AG09309 (cell line): ENCODE results near the gene TMEM236.

Source experiments
- DNase-seq: peaks from one replicate; pipeline ENCODE4 v3.0.0-alpha.2; 2010; ENCODE audit warnings: low read depth
- H3K4me3 ChIP-seq: 2 replicates; pipeline ENCODE4 v1.5.1; 2011; ENCODE audit warnings: mild to moderate bottlenecking, low read depth, low read length, moderate library complexity; ENCODE audit not compliant: control insufficient read depth
- TF ChIP-seq, protein P1 (sequence below): IDR thresholded peaks from 2 replicates; pipeline ENCODE4 v1.5.1; 2011; ENCODE audit warnings: mild to moderate bottlenecking, low read depth, low read length, inconsistent platforms; ENCODE audit not compliant: insufficient read depth, control insufficient read depth; ENCODE audit errors: missing control alignments

The TMEM236 gene, protein sequence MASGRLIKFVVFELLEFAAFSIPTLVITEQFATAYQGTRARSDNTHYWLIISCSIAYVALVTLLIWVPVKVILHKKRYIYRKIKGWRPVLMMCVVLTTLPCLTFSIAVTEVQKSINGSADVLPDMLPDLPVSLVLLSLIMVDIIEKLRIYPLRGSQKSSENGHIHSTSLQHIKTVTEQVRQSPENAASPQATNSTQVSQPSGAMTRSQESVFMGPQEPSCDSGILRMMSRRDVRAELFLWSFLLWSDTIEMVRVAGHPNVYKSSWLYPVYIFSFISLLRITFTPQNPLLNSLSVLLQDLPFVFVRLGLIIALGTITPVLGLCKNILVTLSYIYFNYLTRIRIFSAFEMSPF

DNA sequence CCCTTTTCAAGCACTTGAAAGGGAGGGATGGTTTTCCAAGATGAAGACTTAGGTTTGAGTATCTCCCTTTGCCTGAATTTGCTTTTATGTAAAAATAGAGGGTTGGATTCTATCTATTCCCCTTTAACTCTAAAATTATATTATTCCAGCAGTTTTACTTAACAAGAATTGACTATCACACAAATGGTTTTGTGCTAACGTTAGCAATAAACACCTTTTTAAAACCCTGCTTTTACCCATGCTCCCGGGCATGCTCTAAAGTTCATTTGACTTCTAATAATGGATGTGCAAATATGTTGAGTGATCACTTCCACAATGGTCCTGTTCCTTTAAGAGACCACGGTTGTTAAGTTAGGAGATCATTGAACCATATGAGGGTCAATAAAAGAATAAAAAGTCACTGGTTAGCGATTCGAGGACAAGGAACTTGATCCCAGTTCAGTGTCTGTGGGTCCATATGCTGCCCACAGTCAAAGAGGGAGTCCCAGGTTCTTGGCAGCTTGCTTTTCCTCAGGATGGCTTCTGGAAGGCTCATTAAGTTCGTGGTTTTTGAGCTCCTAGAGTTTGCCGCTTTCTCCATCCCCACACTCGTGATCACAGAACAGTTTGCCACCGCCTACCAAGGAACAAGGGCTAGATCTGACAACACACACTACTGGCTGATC, at the start of gene TMEM236:
Gene TMEM236, plus strand, starts transcription at position 421 of the 665 bp plus-strand sequence. Its CDS starts 95 bp downstream, at position 516.
- H3K4me3 ChIP-seq: no peak within 1 kb of the TSS
- TF ChIP-seq, protein P1, sequence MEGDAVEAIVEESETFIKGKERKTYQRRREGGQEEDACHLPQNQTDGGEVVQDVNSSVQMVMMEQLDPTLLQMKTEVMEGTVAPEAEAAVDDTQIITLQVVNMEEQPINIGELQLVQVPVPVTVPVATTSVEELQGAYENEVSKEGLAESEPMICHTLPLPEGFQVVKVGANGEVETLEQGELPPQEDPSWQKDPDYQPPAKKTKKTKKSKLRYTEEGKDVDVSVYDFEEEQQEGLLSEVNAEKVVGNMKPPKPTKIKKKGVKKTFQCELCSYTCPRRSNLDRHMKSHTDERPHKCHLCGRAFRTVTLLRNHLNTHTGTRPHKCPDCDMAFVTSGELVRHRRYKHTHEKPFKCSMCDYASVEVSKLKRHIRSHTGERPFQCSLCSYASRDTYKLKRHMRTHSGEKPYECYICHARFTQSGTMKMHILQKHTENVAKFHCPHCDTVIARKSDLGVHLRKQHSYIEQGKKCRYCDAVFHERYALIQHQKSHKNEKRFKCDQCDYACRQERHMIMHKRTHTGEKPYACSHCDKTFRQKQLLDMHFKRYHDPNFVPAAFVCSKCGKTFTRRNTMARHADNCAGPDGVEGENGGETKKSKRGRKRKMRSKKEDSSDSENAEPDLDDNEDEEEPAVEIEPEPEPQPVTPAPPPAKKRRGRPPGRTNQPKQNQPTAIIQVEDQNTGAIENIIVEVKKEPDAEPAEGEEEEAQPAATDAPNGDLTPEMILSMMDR: no peak
- DNase-seq: no peak

DNA sequence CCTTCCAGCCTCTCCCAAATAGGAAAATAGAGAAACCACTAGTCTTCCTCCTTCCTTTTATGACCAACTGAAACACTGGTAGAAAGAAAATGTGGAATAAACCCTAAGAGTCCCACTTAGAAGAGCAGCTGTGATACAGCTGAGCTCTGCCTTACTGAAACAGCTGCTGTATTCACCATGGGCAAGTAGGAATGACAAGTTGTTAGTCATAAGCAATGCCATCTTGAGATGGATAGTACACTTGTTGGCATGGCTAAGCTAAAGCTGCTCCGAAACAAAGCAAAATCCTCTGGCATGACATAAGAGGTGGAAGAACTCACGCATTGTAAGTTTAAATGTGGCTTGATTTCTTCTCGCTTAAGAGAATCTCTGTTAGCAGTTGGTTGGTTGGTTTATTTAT, 48.3 kb upstream of the TMEM236 start:
- H3K4me3 ChIP-seq: no peak overlapping the region
- no peak for DNase-seq
- TF ChIP-seq, protein P1: no peak

DNA sequence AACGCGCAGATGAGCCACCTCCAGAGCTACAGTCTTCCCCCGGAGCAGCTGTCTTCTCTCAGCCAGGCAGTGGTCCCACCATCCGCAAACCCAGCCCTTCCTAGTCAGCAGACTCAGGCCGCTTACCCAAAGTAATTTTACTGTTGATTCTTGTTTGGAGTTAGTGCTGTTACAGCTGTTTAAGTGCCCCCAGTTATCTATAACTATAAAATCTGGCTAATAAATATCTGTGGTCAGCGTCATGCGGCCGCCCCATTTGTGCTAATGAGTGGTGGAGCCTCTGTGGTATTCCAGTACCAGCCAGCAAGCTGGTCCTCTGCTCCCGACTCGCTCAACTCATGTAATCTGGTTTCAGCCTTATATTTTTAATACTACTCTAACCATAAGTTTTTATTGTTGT, 43.2 kb upstream of the TMEM236 start:
- no peak for DNase-seq
- TF ChIP-seq, protein P1: no peak
- no peak overlapping the region for H3K4me3 ChIP-seq

DNA sequence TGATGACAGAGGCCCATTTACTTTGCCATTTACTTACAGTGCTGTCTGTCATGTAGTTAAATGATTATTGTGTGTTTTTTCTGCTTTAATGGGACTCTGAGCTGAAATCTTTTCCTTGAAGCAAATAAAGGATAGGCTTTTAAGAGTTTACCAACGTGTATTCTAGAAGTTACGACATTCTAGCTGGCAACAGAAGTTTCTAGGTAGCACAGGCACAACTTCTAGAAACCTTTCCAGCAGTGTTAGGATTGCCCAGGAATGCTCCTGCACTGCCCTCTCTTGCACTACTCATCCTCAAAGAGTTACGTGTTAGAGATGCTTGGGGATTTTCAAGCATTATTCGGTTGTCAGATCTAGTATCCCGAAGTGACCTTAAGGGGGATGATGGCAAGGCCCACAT, 42.5 kb upstream of the TMEM236 start:
- TF ChIP-seq, protein P1: no peak
- no peak for DNase-seq
- no peak overlapping the region for H3K4me3 ChIP-seq

DNA sequence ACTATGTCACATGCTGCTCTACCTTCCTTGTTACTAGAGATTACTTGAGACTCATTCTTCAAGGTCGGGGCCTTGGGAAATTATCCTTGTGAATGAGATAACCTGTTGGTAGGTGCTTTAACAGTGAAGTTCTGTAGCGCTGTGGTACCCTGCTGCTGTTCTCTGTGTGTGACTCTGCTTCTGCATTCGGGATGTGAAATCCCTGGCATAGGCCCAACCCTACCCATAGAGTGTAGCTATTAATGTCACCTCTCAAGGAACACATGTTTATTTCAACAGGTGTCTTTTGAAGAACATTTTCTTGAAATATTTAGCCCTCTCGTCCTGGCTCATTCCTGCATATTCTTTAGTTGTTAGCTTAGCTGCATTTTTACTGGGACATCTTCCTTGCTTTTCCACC, 41.8 kb upstream of the TMEM236 start:
- TF ChIP-seq, protein P1: no peak
- no peak for DNase-seq
- H3K4me3 ChIP-seq: no peak overlapping the region

DNA sequence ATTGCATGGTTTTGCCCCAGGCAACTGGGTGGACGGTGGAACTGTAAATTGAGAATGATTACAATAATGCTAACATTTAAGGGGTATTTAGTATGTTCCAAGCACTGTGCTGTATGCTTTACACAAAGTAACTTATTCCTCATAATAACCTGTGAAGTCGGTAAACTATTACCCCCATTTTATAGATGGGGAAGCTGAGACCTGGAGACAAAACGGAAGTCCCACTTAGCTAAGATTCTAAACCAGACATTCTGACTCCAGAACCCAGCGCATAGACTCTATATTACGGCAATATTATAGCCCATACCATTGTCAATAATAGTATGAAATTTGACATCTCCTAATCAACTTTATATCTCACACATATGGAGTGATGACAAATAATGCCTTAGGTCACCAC, 39.9 kb upstream of the TMEM236 start:
- H3K4me3 ChIP-seq: no peak overlapping the region
- DNase-seq: no peak
- TF ChIP-seq, protein P1: no peak
